ENCODE data around the gene SLC22A23.

DNA sequence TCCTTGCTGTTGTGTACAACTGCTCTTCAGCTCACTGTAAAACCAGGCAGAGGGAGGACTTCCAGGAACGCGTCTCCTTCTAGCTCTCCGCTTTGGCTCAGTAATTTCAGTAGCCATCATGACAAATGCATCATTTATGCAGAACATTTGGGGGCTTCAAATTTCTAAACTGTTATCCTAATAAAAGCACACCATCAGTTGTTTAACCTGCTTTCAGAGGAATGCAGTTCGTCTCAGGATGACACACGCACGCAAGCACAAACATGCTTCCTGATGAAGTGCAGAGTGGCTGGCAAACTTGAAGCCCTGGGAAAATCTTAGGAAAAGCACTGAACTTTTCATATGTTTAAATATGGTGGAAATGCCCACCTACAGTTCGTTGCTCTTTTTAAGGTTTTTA, 24.4 kb downstream of the SLC22A23 start:
- TF ChIP-seq EZH2phosphoT487 (IDR thresholded peaks at IDR 0.05; ENCODE audit: unreplicated experiment) (no peak), EZH2 (IDR thresholded peaks at IDR 0.05; ENCODE audit: low read depth, unreplicated experiment) (no peak), CREB1 (CRISPR knock-in tag; IDR thresholded peaks at IDR 0.05; ENCODE audit: low read depth) (no peak)
